ENCODE results near the gene SMOC1.

- TF ChIP-seq REST (IDR thresholded peaks at IDR 0.05; ENCODE audit: insufficient read depth in 1 of 2, low read depth in 2 of 2, low read length in 2 of 2) = no peak
- no peak for TF ChIP-seq SIN3A (IDR thresholded peaks at IDR 0.05; ENCODE audit: borderline replicate concordance, insufficient read depth, low read length)
- TF ChIP-seq TAF1 (IDR thresholded peaks at IDR 0.05; ENCODE audit: borderline replicate concordance, insufficient read depth, low read length) = no peak
These were observed 104.1 kb downstream of the SMOC1 start for GRCh38 chr14:69983317-69983716.

All from PFSK-1 (cell line).